HepG2 (cell line): ENCODE data around the gene SLC1A2. TPM values are rescaled to one million over a fixed set of nuclear protein-coding genes. Genes with fewer than 3 reads are reported as not detected.

ENCODE experiments used
- ATAC-seq: fragments of 200-7000 bp; cut with Tn5 transposase; 3 replicates; pipeline ENCODE4 v1.9.1; 2020; ENCODE audit warnings: mild to moderate bottlenecking, moderate library complexity
- BruUV-seq: library from RNA; stranded (reverse); fragments of 400-500 nt; replicated peaks from 2 replicates; lab custom pipeline; 2021; lab: Mats Ljungman, UMichigan
- CTCF ChIA-PET: fragments of 300-600 bp; formaldehyde crosslinking; extraction: SDS; loops from one replicate; lab custom pipeline; 2021; ENCODE audit warnings: low total read pairs, inconsistent platforms, low intra/inter-chr PET ratio; lab: Yijun Ruan, JAX
- POLR2A ChIA-PET: fragments of 350-600 bp; sonication (Branson Sonifier 250); formaldehyde crosslinking; loops from one replicate; lab custom pipeline; 2020; ENCODE audit warnings: antibody characterized with exemption, inconsistent platforms; lab: Yijun Ruan, JAX
- DNase-seq: peaks from one replicate; pipeline ENCODE4 v3.0.0-alpha.2; 2015; ENCODE audit warnings: low spot score
- FAIRE-seq: peaks from 3 replicates; lab custom pipeline; 2011; peaks lifted over from hg19 to GRCh38; lab: Jason Lieb, UNC
- H2AFZ ChIP-seq: one replicate; pipeline ENCODE4 v1.6.1; 2011; ENCODE audit warnings: low read length, inconsistent platforms
- H3K27ac ChIP-seq: fragments of 300-600 bp; 3 replicates; pipeline ENCODE4 v1.8.0; 2011; ENCODE audit warnings: mixed run types, mild to moderate bottlenecking, mixed read lengths, low read length, inconsistent platforms; ENCODE audit not compliant: insufficient read depth; ENCODE audit errors: extremely low read length
- H3K27me3 ChIP-seq, 2 experiments: fragments of 200-600 bp in 1 of 2; 2 replicates in 1 of 2; 3 replicates in 1 of 2; pipeline versions ENCODE4 v1.6.0 to v1.8.0; 2011; ENCODE audit warnings: low read length in 2 of 2, mild to moderate bottlenecking in 2 of 2, moderate library complexity in 2 of 2, inconsistent platforms in 1 of 2; ENCODE audit not compliant: insufficient read depth in 2 of 2, control insufficient read depth in 1 of 2
- H3K36me3 ChIP-seq, 2 experiments: fragments of 200-600 bp in 1 of 2; replicated peaks in 1 of 2; 2 replicates in 1 of 2; 3 replicates in 1 of 2; pipeline versions ENCODE4 v1.5.1 to v1.8.0; 2011; ENCODE audit warnings: low read length in 2 of 2, inconsistent platforms in 1 of 2; ENCODE audit not compliant: insufficient read depth in 2 of 2, control insufficient read depth in 1 of 2
- H3K4me1 ChIP-seq: 2 replicates; pipeline ENCODE4 v1.5.1; 2012; ENCODE audit warnings: low read length, inconsistent platforms; ENCODE audit not compliant: insufficient read depth
- H3K4me2 ChIP-seq: 2 replicates; pipeline ENCODE4 v1.6.0; 2011; ENCODE audit warnings: low read depth, low read length, inconsistent platforms
- H3K4me3 ChIP-seq, 3 experiments: fragments of 200-600 bp in 1 of 3; sonication (generic), shearing (Covaris generic) in 1 of 3; replicated peaks in 1 of 3; 2 replicates each; pipeline ENCODE4 v1.5.1; 2011 to 2016; ENCODE audit warnings: low read length in 3 of 3, inconsistent platforms in 2 of 3, low read depth in 2 of 3, mild to moderate bottlenecking in 2 of 3, control low read depth in 1 of 3, mixed read lengths in 1 of 3; ENCODE audit not compliant: insufficient read depth in 1 of 3
- H3K79me2 ChIP-seq: one replicate; pipeline ENCODE4 v1.6.1; 2011; ENCODE audit warnings: low read length, inconsistent platforms; ENCODE audit not compliant: insufficient read depth
- H3K9ac ChIP-seq: 2 replicates; pipeline ENCODE4 v1.6.0; 2011; ENCODE audit warnings: mild to moderate bottlenecking, low read depth, low read length, inconsistent platforms; ENCODE audit not compliant: insufficient read depth
- H3K9me3 ChIP-seq: 2 replicates; pipeline ENCODE4 v1.5.1; 2012; ENCODE audit warnings: mild to moderate bottlenecking, low read length
- H4K20me1 ChIP-seq: 2 replicates; pipeline ENCODE4 v1.6.0; 2011; ENCODE audit warnings: inconsistent platforms, mild to moderate bottlenecking, low read length, moderate library complexity; ENCODE audit not compliant: insufficient read depth
- MIER2 ChIP-seq: IDR thresholded peaks from 2 replicates; pipeline ENCODE4 v1.6.1; 2016; ENCODE audit warnings: missing biosample characterization, missing genetic modification reagents
- SRSF4 ChIP-seq: fragments of 200-400 bp; formaldehyde crosslinking; IDR thresholded peaks from one replicate; pipeline ENCODE4 v1.6.1; 2018; ENCODE audit warnings: mild to moderate bottlenecking, low read depth, low read length, moderate library complexity; ENCODE audit not compliant: poor library complexity, severe bottlenecking
- ZBTB20 ChIP-seq: sonication (generic); formaldehyde crosslinking; IDR thresholded peaks from 2 replicates; pipeline ENCODE4 v1.8.1; 2023; ENCODE audit warnings: missing genetic modification reagents, low read depth, mild to moderate bottlenecking, borderline replicate concordance
- ZNF260 ChIP-seq: sonication (generic); formaldehyde crosslinking; IDR thresholded peaks from 2 replicates; pipeline ENCODE4 v1.4.0; 2020; ENCODE audit warnings: missing genetic modification reagents, low read depth, mild to moderate bottlenecking, borderline replicate concordance
- ZNF329 ChIP-seq: sonication (generic); formaldehyde crosslinking; IDR thresholded peaks from 2 replicates; pipeline ENCODE4 v1.9.0; 2021; ENCODE audit warnings: low read depth, mild to moderate bottlenecking, missing genetic modification reagents
- ZNF33B ChIP-seq: sonication (generic); formaldehyde crosslinking; IDR thresholded peaks from 2 replicates; pipeline ENCODE4 v1.5.1; 2020; ENCODE audit warnings: mild to moderate bottlenecking, missing genetic modification reagents
- ZNF687 ChIP-seq: sonication (generic); formaldehyde crosslinking; IDR thresholded peaks from 2 replicates; pipeline ENCODE4 v1.5.1; 2020; ENCODE audit warnings: mild to moderate bottlenecking, missing genetic modification reagents, moderate library complexity
- ZNF777 ChIP-seq: sonication (generic); formaldehyde crosslinking; IDR thresholded peaks from 2 replicates; pipeline ENCODE4 v1.4.0; 2020; ENCODE audit warnings: missing genetic modification reagents
- WGBS: methylation state at CpG from one replicate; pipeline ENCODE4 v1.1.6; 2017; ENCODE audit warnings: low lambda C conversion rate; 5-methylcytosine and 5-hydroxymethylcytosine counted together
- in situ Hi-C: cut with HindIII; loops from 2 replicates; pipeline ENCODE4 v1.10.0; 2017; ENCODE audit warnings: low pct_unique_long_range_greater_than_20kb; ENCODE audit not compliant: extremely low pct_ligation_motif_present
- intact Hi-C: fragments of 100-400 bp; cut with micrococcal nuclease; formaldehyde crosslinking; loops from one replicate; pipeline ENCODE4 v1.10.0; 2022; ENCODE audit not compliant: unreplicated experiment
- polyA plus RNA-seq, 8 experiments: library from polyadenylated mRNA; depleted of rRNA in 3 of 8; stranded (reverse) in 7 of 8; unstranded in 1 of 8; fragments of >200 nt; fragmentation: Illumina TruSeq in 4 of 8; extraction: Trizol in 4 of 8; gene quantifications; 2 replicates each; pipeline versions ENCODE4 v1.2.1 to v1.2.3, GENCODE V29; 2011 to 2016; ENCODE audit warnings: low read depth in 4 of 8, missing spikeins in 1 of 8, mixed read lengths in 1 of 8; ENCODE audit not compliant: insufficient read depth in 1 of 8
- total RNA-seq, 5 experiments: library from RNA; depleted of rRNA; stranded (reverse); fragments of >200 nt; fragmentation: Illumina TruSeq; extraction: Trizol; gene quantifications; 2 replicates each; pipeline ENCODE4 v1.2.3, GENCODE V29; 2016; ENCODE audit warnings: low read depth in 1 of 5
- TF ChIP-seq, protein P1 (sequence below): sonication (generic); formaldehyde crosslinking; IDR thresholded peaks from 2 replicates; pipeline ENCODE4 v1.5.0; 2020; ENCODE audit warnings: mild to moderate bottlenecking, missing genetic modification reagents, borderline replicate concordance

Gene SLC1A2
- total and polyA plus RNA-seq, 2 of the 13 experiments (the other 11 are each of a cell fraction or from before 2014, with no cell fraction given), result 23.2 to 43.2 TPM

GRCh38 chr11:35372565-35373283, 46.6 kb downstream of the SLC1A2 start:
- no peak for DNase-seq
- peaks cover 11% of the 10 kb centered on the region for H3K4me1 ChIP-seq
- H3K9me3 ChIP-seq, result no peaks in the 10 kb centered on the region
- no peak; the same call in 2 of the 3 replicates for ATAC-seq
- H3K4me2 ChIP-seq, result no peak overlapping the region
- H3K4me3 ChIP-seq, result no peak overlapping the region
- H3K79me2 ChIP-seq, result no peaks in the 10 kb centered on the region
- no peaks in the 10 kb centered on the region for H4K20me1 ChIP-seq
- no TSS peak for BruUV-seq
- H3K27me3 ChIP-seq, result no peaks in the 10 kb centered on the region
- FAIRE-seq, result no peak
- intact Hi-C loops, result no loop called here
- H3K9ac ChIP-seq, result no peak overlapping the region
- WGBS, result 39% methylated on average over 3 of the region's 3 CpGs
- no peak overlapping the region for H2AFZ ChIP-seq
- no peaks in the 10 kb centered on the region for H3K36me3 ChIP-seq
- no peak overlapping the region for H3K27ac ChIP-seq
- in situ Hi-C loops, result no loop called here
- POLR2A ChIA-PET, result interaction anchor here (1.8 kb wide), 1 partner anchor 13 kb away, joined by 9 read pairs; no protein-coding TSS in a partner anchor
- CTCF ChIA-PET, result no interaction called here
- TF ChIP-seq, protein P1, sequence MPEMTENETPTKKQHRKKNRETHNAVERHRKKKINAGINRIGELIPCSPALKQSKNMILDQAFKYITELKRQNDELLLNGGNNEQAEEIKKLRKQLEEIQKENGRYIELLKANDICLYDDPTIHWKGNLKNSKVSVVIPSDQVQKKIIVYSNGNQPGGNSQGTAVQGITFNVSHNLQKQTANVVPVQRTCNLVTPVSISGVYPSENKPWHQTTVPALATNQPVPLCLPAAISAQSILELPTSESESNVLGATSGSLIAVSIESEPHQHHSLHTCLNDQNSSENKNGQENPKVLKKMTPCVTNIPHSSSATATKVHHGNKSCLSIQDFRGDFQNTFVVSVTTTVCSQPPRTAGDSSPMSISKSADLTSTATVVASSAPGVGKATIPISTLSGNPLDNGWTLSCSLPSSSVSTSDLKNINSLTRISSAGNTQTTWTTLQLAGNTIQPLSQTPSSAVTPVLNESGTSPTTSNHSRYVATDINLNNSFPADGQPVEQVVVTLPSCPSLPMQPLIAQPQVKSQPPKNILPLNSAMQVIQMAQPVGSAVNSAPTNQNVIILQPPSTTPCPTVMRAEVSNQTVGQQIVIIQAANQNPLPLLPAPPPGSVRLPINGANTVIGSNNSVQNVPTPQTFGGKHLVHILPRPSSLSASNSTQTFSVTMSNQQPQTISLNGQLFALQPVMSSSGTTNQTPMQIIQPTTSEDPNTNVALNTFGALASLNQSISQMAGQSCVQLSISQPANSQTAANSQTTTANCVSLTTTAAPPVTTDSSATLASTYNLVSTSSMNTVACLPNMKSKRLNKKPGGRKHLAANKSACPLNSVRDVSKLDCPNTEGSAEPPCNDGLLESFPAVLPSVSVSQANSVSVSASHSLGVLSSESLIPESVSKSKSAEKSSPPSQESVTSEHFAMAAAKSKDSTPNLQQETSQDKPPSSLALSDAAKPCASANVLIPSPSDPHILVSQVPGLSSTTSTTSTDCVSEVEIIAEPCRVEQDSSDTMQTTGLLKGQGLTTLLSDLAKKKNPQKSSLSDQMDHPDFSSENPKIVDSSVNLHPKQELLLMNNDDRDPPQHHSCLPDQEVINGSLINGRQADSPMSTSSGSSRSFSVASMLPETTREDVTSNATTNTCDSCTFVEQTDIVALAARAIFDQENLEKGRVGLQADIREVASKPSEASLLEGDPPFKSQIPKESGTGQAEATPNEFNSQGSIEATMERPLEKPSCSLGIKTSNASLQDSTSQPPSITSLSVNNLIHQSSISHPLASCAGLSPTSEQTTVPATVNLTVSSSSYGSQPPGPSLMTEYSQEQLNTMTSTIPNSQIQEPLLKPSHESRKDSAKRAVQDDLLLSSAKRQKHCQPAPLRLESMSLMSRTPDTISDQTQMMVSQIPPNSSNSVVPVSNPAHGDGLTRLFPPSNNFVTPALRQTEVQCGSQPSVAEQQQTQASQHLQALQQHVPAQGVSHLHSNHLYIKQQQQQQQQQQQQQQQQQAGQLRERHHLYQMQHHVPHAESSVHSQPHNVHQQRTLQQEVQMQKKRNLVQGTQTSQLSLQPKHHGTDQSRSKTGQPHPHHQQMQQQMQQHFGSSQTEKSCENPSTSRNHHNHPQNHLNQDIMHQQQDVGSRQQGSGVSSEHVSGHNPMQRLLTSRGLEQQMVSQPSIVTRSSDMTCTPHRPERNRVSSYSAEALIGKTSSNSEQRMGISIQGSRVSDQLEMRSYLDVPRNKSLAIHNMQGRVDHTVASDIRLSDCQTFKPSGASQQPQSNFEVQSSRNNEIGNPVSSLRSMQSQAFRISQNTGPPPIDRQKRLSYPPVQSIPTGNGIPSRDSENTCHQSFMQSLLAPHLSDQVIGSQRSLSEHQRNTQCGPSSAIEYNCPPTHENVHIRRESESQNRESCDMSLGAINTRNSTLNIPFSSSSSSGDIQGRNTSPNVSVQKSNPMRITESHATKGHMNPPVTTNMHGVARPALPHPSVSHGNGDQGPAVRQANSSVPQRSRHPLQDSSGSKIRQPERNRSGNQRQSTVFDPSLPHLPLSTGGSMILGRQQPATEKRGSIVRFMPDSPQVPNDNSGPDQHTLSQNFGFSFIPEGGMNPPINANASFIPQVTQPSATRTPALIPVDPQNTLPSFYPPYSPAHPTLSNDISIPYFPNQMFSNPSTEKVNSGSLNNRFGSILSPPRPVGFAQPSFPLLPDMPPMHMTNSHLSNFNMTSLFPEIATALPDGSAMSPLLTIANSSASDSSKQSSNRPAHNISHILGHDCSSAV (CRISPR knock-in tag), result no peak
- no peak for TF ChIP-seq ZNF329 (CRISPR knock-in tag)
- TF ChIP-seq MIER2 (CRISPR knock-in tag), result no peak
- no peak for TF ChIP-seq ZBTB20 (CRISPR knock-in tag)
- no peak for TF ChIP-seq ZNF33B (CRISPR knock-in tag)
- TF ChIP-seq ZNF777 (CRISPR knock-in tag), result no peak
- no peak for TF ChIP-seq ZNF260 (CRISPR knock-in tag)
- TF ChIP-seq ZNF687, result no peak
- no peak for TF ChIP-seq SRSF4
